ENCODE measurements around the gene MRGPRD. TPM values are rescaled to one million over a fixed set of nuclear protein-coding genes. Genes with fewer than 3 reads are reported as not detected.
A peak's percentile ranks its signal among the peaks of the same experiment; 100 is the strongest.

The MRGPRD gene
- total RNA-seq, 1 donor = not detected

DNA sequence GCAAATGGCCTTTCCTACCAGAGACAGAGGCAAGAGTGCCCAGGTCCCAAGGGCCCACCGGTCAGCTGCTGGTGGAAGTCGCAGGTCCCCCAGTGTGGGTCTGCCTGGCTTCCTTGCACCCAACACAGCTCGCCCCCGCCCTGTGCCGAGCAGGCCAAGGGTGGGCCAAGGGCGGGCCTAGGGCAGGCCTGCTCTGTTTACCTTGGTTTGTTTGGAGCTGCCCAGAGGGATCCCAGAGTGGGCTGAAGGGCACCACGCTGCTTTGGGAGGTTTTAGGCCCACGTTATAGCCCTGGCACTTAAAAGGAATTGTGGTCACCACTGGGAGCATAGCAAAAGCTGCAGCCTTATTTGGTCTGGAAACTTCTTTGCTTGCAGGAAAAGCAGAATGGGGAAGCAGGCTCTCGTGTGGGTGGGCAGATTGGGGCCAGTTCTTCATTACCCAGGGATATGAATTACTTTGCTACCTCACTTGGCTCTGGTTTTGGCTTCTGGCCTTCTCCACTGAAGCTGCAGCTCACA, 38.0 kb downstream of the MRGPRD start:
- H3K4me3 ChIP-seq (ENCODE audit: insufficient read depth, low read length) = no peak overlapping the region
- peak overlapping the region; percentile 14 for H3K27ac ChIP-seq (ENCODE audit: low read depth, low read length)
- H4K20me1 ChIP-seq (ENCODE audit: insufficient read depth, low read length) = no peaks in the 10 kb centered on the region
- no peaks in the 10 kb centered on the region for H3K79me2 ChIP-seq (ENCODE audit: insufficient read depth, low read length)
- H3K9me3 ChIP-seq (ENCODE audit: low read depth, low read length) = no peaks in the 10 kb centered on the region
- H3K4me1 ChIP-seq (ENCODE audit: insufficient read depth, low read length) = peaks cover 23% of the 10 kb centered on the region
- H3K36me3 ChIP-seq (ENCODE audit: insufficient read depth, low read length) = peaks cover 11% of the 10 kb centered on the region
- H3K4me2 ChIP-seq (ENCODE audit: insufficient read depth, low read length) = no peak overlapping the region
- DNase-seq (ENCODE audit: insufficient read length, low spot score, missing footprints) = peak; percentile 85
- no peak overlapping the region for H2AFZ ChIP-seq (ENCODE audit: low read length)
- TF ChIP-seq, protein P1, sequence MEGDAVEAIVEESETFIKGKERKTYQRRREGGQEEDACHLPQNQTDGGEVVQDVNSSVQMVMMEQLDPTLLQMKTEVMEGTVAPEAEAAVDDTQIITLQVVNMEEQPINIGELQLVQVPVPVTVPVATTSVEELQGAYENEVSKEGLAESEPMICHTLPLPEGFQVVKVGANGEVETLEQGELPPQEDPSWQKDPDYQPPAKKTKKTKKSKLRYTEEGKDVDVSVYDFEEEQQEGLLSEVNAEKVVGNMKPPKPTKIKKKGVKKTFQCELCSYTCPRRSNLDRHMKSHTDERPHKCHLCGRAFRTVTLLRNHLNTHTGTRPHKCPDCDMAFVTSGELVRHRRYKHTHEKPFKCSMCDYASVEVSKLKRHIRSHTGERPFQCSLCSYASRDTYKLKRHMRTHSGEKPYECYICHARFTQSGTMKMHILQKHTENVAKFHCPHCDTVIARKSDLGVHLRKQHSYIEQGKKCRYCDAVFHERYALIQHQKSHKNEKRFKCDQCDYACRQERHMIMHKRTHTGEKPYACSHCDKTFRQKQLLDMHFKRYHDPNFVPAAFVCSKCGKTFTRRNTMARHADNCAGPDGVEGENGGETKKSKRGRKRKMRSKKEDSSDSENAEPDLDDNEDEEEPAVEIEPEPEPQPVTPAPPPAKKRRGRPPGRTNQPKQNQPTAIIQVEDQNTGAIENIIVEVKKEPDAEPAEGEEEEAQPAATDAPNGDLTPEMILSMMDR (IDR thresholded peaks at IDR 0.05; ENCODE audit: extremely low read depth, low read depth, low read length) = no peak
- H3K27me3 ChIP-seq (ENCODE audit: insufficient read depth, low read length) = no peaks in the 10 kb centered on the region

DNA sequence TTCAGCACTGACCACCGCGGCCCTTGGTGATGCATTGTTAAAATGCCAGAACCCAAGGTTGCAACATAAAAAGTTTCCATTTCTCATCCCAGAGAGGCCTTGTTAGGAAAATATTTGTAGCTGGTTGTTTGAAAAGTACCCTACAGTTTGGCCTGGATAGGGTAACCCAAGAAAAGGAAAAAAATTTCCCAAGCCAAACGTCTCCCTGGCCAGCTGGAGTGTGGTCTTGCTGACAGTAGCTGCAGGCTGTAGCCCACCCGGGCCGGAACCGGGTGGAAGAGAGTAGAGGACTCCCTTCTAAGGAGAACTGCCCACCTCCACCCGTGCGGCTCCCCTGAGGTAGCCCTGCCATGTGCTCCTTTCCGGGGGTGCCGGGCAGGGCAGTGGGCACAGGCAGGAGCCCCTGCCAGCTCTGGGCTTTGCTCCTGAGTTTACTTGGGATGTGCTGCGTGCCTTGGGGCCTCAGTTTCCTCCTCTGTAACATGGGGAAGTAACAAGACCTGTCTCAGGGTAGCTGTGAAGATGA, 38.6 kb downstream of the MRGPRD start:
- peaks cover 16% of the 10 kb centered on the region for H3K36me3 ChIP-seq (ENCODE audit: insufficient read depth, low read length)
- H3K4me1 ChIP-seq (ENCODE audit: insufficient read depth, low read length) = peaks cover 23% of the 10 kb centered on the region
- no peak overlapping the region for H3K4me2 ChIP-seq (ENCODE audit: insufficient read depth, low read length)
- DNase-seq (ENCODE audit: insufficient read length, low spot score, missing footprints) = peak; percentile 45
- no peaks in the 10 kb centered on the region for H4K20me1 ChIP-seq (ENCODE audit: insufficient read depth, low read length)
- no peaks in the 10 kb centered on the region for H3K79me2 ChIP-seq (ENCODE audit: insufficient read depth, low read length)
- H3K27me3 ChIP-seq (ENCODE audit: insufficient read depth, low read length) = no peaks in the 10 kb centered on the region
- no peaks in the 10 kb centered on the region for H3K9me3 ChIP-seq (ENCODE audit: low read depth, low read length)
- no peak overlapping the region for H2AFZ ChIP-seq (ENCODE audit: low read length)
- TF ChIP-seq, protein P1 (IDR thresholded peaks at IDR 0.05; ENCODE audit: extremely low read depth, low read depth, low read length) = no peak
- peak overlapping the region; percentile 14 for H3K27ac ChIP-seq (ENCODE audit: low read depth, low read length)
- H3K4me3 ChIP-seq (ENCODE audit: insufficient read depth, low read length) = no peak overlapping the region

DNA sequence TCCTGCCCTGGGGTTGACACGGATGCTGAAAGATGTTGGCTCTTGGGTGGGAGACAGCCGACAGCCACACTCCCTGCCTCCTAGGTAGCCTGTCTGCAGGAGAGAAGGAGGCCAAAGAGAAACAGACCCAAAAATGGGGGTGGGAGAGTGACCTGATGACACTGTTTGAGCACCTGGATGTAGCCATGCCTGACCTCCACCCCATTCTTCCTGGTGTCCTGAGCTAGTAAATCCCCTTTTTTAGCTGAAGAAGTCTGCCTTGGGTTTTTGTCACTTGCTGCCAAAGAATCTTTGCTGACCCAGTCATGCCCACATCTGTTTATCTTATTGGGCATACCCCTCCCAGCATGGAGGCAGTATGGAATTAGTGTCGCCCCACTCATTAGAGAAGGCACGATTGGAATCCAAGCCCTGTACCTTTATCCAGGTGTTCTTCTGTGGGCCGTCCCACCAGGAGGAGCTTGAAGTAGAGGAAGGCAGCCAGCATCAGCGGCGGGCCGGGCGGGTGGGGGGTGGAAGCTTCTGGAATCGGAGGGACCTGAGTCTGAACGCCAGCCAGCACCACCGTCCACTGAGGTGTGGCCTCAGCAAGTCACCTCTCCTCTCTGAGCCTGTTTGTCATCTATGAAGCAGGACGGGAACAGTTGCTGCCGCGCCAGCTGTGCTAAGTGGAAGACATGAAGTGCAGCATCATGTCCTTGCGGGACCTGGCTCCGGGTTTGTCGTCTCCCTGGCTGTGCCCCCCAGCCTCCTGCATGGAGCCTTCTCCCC, 39.3 kb downstream of the MRGPRD start:
- Histone ChIP-seq H4K20me1 (ENCODE audit: insufficient read depth, low read length) (no peaks in the 10 kb centered on the region), H3K36me3 (ENCODE audit: insufficient read depth, low read length) (peaks cover 22% of the 10 kb centered on the region), H3K27ac (ENCODE audit: low read depth, low read length) (no peak overlapping the region), H3K4me2 (ENCODE audit: insufficient read depth, low read length) (no peak overlapping the region), H3K79me2 (ENCODE audit: insufficient read depth, low read length) (no peaks in the 10 kb centered on the region), H3K9me3 (ENCODE audit: low read depth, low read length) (no peaks in the 10 kb centered on the region), H3K4me3 (ENCODE audit: insufficient read depth, low read length) (no peak overlapping the region), H2AFZ (ENCODE audit: low read length) (no peak overlapping the region), H3K27me3 (ENCODE audit: insufficient read depth, low read length) (no peaks in the 10 kb centered on the region), H3K4me1 (ENCODE audit: insufficient read depth, low read length) (peaks cover 18% of the 10 kb centered on the region)
- peak; percentile 56 for DNase-seq (ENCODE audit: insufficient read length, low spot score, missing footprints)
- TF ChIP-seq, protein P1 (IDR thresholded peaks at IDR 0.05; ENCODE audit: extremely low read depth, low read depth, low read length) = no peak

DNA sequence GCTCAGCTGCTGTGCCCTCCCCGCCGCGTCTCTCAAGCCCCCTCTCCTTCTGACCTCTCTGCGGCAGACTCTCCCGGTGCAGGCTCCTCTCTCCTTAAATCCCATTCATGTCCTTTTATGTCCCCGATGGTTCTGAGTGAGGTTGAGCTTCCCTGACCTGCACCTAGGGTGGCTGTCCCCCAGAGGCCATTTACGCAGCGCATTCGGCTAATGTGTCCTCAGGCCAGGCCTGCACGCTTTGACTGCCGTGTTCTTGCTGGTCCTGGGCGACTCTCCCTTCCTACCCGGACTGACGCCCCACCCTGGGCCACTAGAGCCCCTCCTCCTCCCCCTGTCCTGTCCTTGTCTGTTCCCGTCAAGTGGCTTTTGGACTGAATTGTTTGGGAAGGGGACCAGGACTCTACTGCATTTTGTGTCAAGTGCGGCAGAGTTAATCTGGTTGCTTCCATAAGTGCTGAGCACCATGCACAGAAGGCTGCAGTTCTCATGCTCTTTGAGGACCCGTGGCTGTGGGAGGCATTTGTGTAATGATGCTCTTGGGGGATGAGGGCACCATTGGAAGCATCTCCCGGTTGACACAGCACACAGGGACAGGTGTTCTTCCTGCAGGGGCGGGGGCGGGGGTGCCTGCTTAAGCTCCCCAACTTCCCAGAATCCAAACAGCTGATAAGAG, 40.0 kb downstream of the MRGPRD start:
- no peak overlapping the region for H3K4me2 ChIP-seq (ENCODE audit: insufficient read depth, low read length)
- H2AFZ ChIP-seq (ENCODE audit: low read length) = no peak overlapping the region
- H3K36me3 ChIP-seq (ENCODE audit: insufficient read depth, low read length) = peaks cover 29% of the 10 kb centered on the region
- H3K9me3 ChIP-seq (ENCODE audit: low read depth, low read length) = no peaks in the 10 kb centered on the region
- H3K4me1 ChIP-seq (ENCODE audit: insufficient read depth, low read length) = peaks cover 12% of the 10 kb centered on the region
- TF ChIP-seq, protein P1 (IDR thresholded peaks at IDR 0.05; ENCODE audit: extremely low read depth, low read depth, low read length) = no peak
- no peaks in the 10 kb centered on the region for H3K27me3 ChIP-seq (ENCODE audit: insufficient read depth, low read length)
- no peak overlapping the region for H3K27ac ChIP-seq (ENCODE audit: low read depth, low read length)
- no peaks in the 10 kb centered on the region for H3K79me2 ChIP-seq (ENCODE audit: insufficient read depth, low read length)
- no peak overlapping the region for H3K4me3 ChIP-seq (ENCODE audit: insufficient read depth, low read length)
- DNase-seq (ENCODE audit: insufficient read length, low spot score, missing footprints) = peak; percentile 64
- no peaks in the 10 kb centered on the region for H4K20me1 ChIP-seq (ENCODE audit: insufficient read depth, low read length)
